ENCODE results near the gene IL4. TPM values are rescaled to one million over a fixed set of nuclear protein-coding genes. Genes with fewer than 3 reads are reported as not detected.
"Not testable (repeated sequence)": the region's sequence is repeated elsewhere in the genome, so short reads cannot be mapped to it uniquely, and the experiment has no call there.

IL4 gene
- not detected for polyA plus RNA-seq
- long read RNA-seq, donor 1, result 0 reads
- long read RNA-seq, donor 2, result 0 reads
- long read RNA-seq, donor 3, result 0 reads
- long read RNA-seq, donor 4, result 0 reads
- long read RNA-seq, donor 5, result 0 reads
- long read RNA-seq, donor 6, result 0 reads
- long read RNA-seq, donor 7, result 0 reads
- long read RNA-seq, donor 8, result 0 reads
- long read RNA-seq, donor 9, result 0 reads
- long read RNA-seq, donor 10, result 0 reads
- long read RNA-seq, donor 11, result 0 reads

GRCh38 chr5:132673939-132674630 is at the start of gene IL4:
Gene IL4, plus strand, starts transcription at chr5:132673989. Its CDS starts 62 bp downstream, at chr5:132674051.
- no peaks in the 10 kb centered on the region for H3K27me3 ChIP-seq (ENCODE audit: control insufficient read depth, insufficient read depth, low read length)
- H3K27ac ChIP-seq (ENCODE audit: low read length), result no peak within 1 kb of the TSS
- no peak within 1 kb of the TSS for H3K4me3 ChIP-seq (ENCODE audit: low read length)
- DNase-seq, result no peak
- no CpG with 5 or more reads among the region's 14 CpGs for WGBS (ENCODE audit: insufficient coverage, low lambda C conversion rate)
- no peaks in the 10 kb centered on the region for H3K9me3 ChIP-seq (ENCODE audit: control insufficient read depth, low read depth, low read length)
- no peaks in the 10 kb centered on the region for H3K36me3 ChIP-seq (ENCODE audit: control insufficient read depth, insufficient read depth, low read length)
- H3K4me1 ChIP-seq (ENCODE audit: control insufficient read depth, insufficient read depth, low read length), result peaks cover 20% of the 10 kb centered on the region

- no peak for DNase-seq
- 100% methylated on average over 1 of the region's 2 CpGs for WGBS (ENCODE audit: insufficient coverage, low lambda C conversion rate)
- no peak overlapping the region for H3K27ac ChIP-seq (ENCODE audit: low read length)
- peaks cover 20% of the 10 kb centered on the region for H3K36me3 ChIP-seq (ENCODE audit: control insufficient read depth, insufficient read depth, low read length)
- no peaks in the 10 kb centered on the region for H3K4me1 ChIP-seq (ENCODE audit: control insufficient read depth, insufficient read depth, low read length)
- H3K4me3 ChIP-seq (ENCODE audit: low read length), result no peak overlapping the region
- H3K9me3 ChIP-seq (ENCODE audit: control insufficient read depth, low read depth, low read length), result no peaks in the 10 kb centered on the region
- no peaks in the 10 kb centered on the region for H3K27me3 ChIP-seq (ENCODE audit: control insufficient read depth, insufficient read depth, low read length)
These were observed 46.3 kb upstream of the IL4 start for GRCh38 chr5:132627470-132627869.

GRCh38 chr5:132628814-132629213 is 45.0 kb upstream of the IL4 start:
- no peaks in the 10 kb centered on the region for H3K9me3 ChIP-seq (ENCODE audit: control insufficient read depth, low read depth, low read length)
- no peak for DNase-seq
- no peak overlapping the region for H3K27ac ChIP-seq (ENCODE audit: low read length)
- H3K27me3 ChIP-seq (ENCODE audit: control insufficient read depth, insufficient read depth, low read length), result no peaks in the 10 kb centered on the region
- H3K36me3 ChIP-seq (ENCODE audit: control insufficient read depth, insufficient read depth, low read length), result peaks cover 20% of the 10 kb centered on the region
- no peaks in the 10 kb centered on the region for H3K4me1 ChIP-seq (ENCODE audit: control insufficient read depth, insufficient read depth, low read length)
- 100% methylated on average over 1 of the region's 2 CpGs for WGBS (ENCODE audit: insufficient coverage, low lambda C conversion rate)
- no peak overlapping the region for H3K4me3 ChIP-seq (ENCODE audit: low read length)

- Histone ChIP-seq H3K27me3 (ENCODE audit: control insufficient read depth, insufficient read depth, low read length) (no peaks in the 10 kb centered on the region), H3K36me3 (ENCODE audit: control insufficient read depth, insufficient read depth, low read length) (peaks cover 20% of the 10 kb centered on the region), H3K4me1 (ENCODE audit: control insufficient read depth, insufficient read depth, low read length) (no peaks in the 10 kb centered on the region), H3K27ac (ENCODE audit: low read length) (no peak overlapping the region), H3K9me3 (ENCODE audit: control insufficient read depth, low read depth, low read length) (no peaks in the 10 kb centered on the region), H3K4me3 (ENCODE audit: low read length) (no peak overlapping the region)
- WGBS (ENCODE audit: insufficient coverage, low lambda C conversion rate), result no CpG with 5 or more reads among the region's 5 CpGs
- DNase-seq, result no peak
These were observed 44.4 kb upstream of the IL4 start for GRCh38 chr5:132629230-132629944.

- H3K27me3 ChIP-seq (ENCODE audit: control insufficient read depth, insufficient read depth, low read length); DNase-seq; H3K9me3 ChIP-seq (ENCODE audit: control insufficient read depth, low read depth, low read length); H3K4me3 ChIP-seq (ENCODE audit: low read length); H3K4me1 ChIP-seq (ENCODE audit: control insufficient read depth, insufficient read depth, low read length); H3K27ac ChIP-seq (ENCODE audit: low read length): not testable (repeated sequence)
- WGBS (ENCODE audit: insufficient coverage, low lambda C conversion rate), result 100% methylated on average over 4 of the region's 4 CpGs
- peaks cover 35% of the 10 kb centered on the region for H3K36me3 ChIP-seq (ENCODE audit: control insufficient read depth, insufficient read depth, low read length)
These were observed 40.2 kb upstream of the IL4 start for GRCh38 chr5:132633587-132633986.

- H3K27me3 ChIP-seq (ENCODE audit: control insufficient read depth, insufficient read depth, low read length), result no peaks in the 10 kb centered on the region
- no peak for DNase-seq
- H3K9me3 ChIP-seq (ENCODE audit: control insufficient read depth, low read depth, low read length), result no peaks in the 10 kb centered on the region
- WGBS (ENCODE audit: insufficient coverage, low lambda C conversion rate), result 80% methylated on average over 1 of the region's 4 CpGs
- H3K27ac ChIP-seq (ENCODE audit: low read length), result no peak overlapping the region
- H3K4me3 ChIP-seq (ENCODE audit: low read length), result no peak overlapping the region
- no peaks in the 10 kb centered on the region for H3K4me1 ChIP-seq (ENCODE audit: control insufficient read depth, insufficient read depth, low read length)
- H3K36me3 ChIP-seq (ENCODE audit: control insufficient read depth, insufficient read depth, low read length), result peaks cover 44% of the 10 kb centered on the region
These were observed 37.9 kb upstream of the IL4 start for GRCh38 chr5:132635873-132636272.

GRCh38 chr5:132637241-132637640 is 36.5 kb upstream of the IL4 start:
- Histone ChIP-seq H3K4me1 (ENCODE audit: control insufficient read depth, insufficient read depth, low read length) (no peaks in the 10 kb centered on the region), H3K27ac (ENCODE audit: low read length) (no peak overlapping the region), H3K27me3 (ENCODE audit: control insufficient read depth, insufficient read depth, low read length) (no peaks in the 10 kb centered on the region), H3K9me3 (ENCODE audit: control insufficient read depth, low read depth, low read length) (no peaks in the 10 kb centered on the region), H3K4me3 (ENCODE audit: low read length) (no peak overlapping the region), H3K36me3 (ENCODE audit: control insufficient read depth, insufficient read depth, low read length) (peaks cover 49% of the 10 kb centered on the region)
- WGBS (ENCODE audit: insufficient coverage, low lambda C conversion rate), result no CpG with 5 or more reads among the region's 4 CpGs
- no peak for DNase-seq

- Histone ChIP-seq H3K4me1 (ENCODE audit: control insufficient read depth, insufficient read depth, low read length) (no peaks in the 10 kb centered on the region), H3K9me3 (ENCODE audit: control insufficient read depth, low read depth, low read length) (no peaks in the 10 kb centered on the region), H3K4me3 (ENCODE audit: low read length) (no peak overlapping the region), H3K36me3 (ENCODE audit: control insufficient read depth, insufficient read depth, low read length) (peaks cover 63% of the 10 kb centered on the region), H3K27me3 (ENCODE audit: control insufficient read depth, insufficient read depth, low read length) (no peaks in the 10 kb centered on the region), H3K27ac (ENCODE audit: low read length) (no peak overlapping the region)
- no CpG with 5 or more reads among the region's 2 CpGs for WGBS (ENCODE audit: insufficient coverage, low lambda C conversion rate)
- DNase-seq, result no peak
These were observed 34.1 kb upstream of the IL4 start for GRCh38 chr5:132639706-132640130.

GRCh38 chr5:132640613-132641012 is 33.2 kb upstream of the IL4 start:
- no peak for DNase-seq
- H3K4me3 ChIP-seq (ENCODE audit: low read length), result no peak overlapping the region
- WGBS (ENCODE audit: insufficient coverage, low lambda C conversion rate), result no CpG with 5 or more reads among the region's 4 CpGs

GRCh38 chr5:132641241-132641723 is 32.5 kb upstream of the IL4 start:
- Histone ChIP-seq H3K9me3 (ENCODE audit: control insufficient read depth, low read depth, low read length) (no peaks in the 10 kb centered on the region), H3K4me3 (ENCODE audit: low read length) (no peak overlapping the region), H3K4me1 (ENCODE audit: control insufficient read depth, insufficient read depth, low read length) (no peaks in the 10 kb centered on the region), H3K36me3 (ENCODE audit: control insufficient read depth, insufficient read depth, low read length) (peaks cover 60% of the 10 kb centered on the region), H3K27ac (ENCODE audit: low read length) (no peak overlapping the region), H3K27me3 (ENCODE audit: control insufficient read depth, insufficient read depth, low read length) (no peaks in the 10 kb centered on the region)
- no CpG with 5 or more reads among the region's 3 CpGs for WGBS (ENCODE audit: insufficient coverage, low lambda C conversion rate)
- DNase-seq, result no peak

More at GRCh38 chr5:132640613-132641012, 33.2 kb upstream of the IL4 start:
- Histone ChIP-seq H3K9me3 (ENCODE audit: control insufficient read depth, low read depth, low read length) (no peaks in the 10 kb centered on the region), H3K4me1 (ENCODE audit: control insufficient read depth, insufficient read depth, low read length) (no peaks in the 10 kb centered on the region), H3K36me3 (ENCODE audit: control insufficient read depth, insufficient read depth, low read length) (peaks cover 63% of the 10 kb centered on the region), H3K27me3 (ENCODE audit: control insufficient read depth, insufficient read depth, low read length) (no peaks in the 10 kb centered on the region), H3K27ac (ENCODE audit: low read length) (no peak overlapping the region)

All from large intestine (tissue), 12 donors.